Right forelimb (tissue), 1 donor: ENCODE measurements around the gene SCFD2.

ENCODE experiments used
- DNase-seq: peaks from one replicate; pipeline ENCODE4 v3.0.0-alpha.2; 2018

The SCFD2 gene

DNA sequence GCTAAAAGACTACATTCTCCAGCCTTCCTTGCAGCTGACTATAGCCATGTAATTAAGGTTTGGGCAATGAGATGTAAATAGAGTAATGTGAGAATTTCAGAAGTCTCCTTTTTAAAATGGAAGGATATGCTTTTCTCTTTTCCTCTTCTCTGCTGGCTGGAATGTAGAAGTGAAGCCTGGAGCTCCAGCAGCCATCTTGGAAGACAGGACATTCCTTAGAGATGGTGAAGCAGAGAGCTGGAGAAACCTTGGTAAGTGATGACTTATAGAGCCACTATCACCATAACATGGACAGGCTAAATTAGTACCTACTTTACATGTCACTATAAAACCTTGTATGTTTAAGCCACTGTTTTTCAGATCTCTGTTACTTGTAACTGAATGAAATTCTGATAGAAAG, 455.7 kb downstream of the SCFD2 start:
- DNase-seq, result no peak

GRCh38 chr4:52907510-52907909, 458.4 kb downstream of the SCFD2 start:
- no peak for DNase-seq

GRCh38 chr4:52904421-52904820, 461.4 kb downstream of the SCFD2 start:
- DNase-seq, result no peak

DNA sequence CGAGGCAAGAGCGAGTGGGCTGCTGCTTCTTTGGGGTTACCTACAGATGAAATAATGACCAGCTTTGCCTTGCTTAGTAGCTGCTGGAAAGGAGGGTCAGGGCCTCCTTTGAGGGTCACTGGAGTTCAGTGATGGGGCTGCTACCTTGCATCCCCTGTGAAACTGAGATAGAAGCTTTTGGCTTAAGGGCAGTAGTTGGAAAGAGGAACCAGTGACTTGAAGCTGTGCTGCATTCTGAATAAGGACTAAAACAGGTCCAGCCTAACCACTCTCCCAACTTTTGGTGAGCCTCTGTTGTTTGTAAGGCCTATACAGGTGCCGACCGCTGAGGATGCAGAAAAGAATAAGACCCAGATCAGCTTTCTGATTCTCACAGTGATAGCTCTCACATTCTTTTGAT, 462.6 kb downstream of the SCFD2 start:
- DNase-seq, result no peak

DNA sequence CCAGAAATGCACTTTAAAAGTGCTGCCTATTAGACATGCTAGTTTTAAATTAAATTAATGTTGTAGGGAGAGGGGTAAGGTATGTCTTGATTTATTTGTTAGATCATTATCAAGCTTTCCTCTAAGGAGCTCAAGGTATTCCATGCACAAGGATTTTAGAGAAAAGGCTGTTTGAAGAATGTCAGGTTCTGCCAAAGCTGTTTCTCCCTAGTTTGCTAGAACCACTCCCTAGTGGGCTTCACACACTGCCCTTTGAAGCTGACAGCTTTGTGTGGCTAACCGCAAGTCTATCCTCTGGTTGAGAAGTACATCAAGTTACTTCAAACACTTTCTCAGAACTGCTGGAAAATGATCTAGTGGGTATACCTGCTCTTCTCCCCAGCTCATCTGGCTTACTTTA, 471.4 kb downstream of the SCFD2 start:
- DNase-seq, result no peak

DNA sequence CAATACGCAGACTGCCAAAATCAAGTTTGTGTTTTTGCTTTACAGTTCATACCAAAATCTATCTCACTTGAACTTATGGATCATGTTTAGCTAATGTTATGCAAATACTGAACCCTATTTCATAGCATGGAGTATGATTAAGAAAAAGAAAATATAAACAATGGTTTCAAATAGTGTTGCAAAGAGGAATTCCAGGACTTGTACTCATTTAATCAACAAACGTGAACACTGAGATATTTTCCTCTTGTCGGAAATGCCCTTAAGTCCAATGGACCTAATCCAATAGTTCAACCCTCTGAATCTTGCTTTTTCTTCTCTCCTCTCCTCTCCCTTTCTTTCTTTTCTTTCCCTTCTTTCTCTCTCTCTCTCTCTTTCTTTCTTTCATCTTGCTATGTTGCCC, 473.0 kb downstream of the SCFD2 start:
- no peak for DNase-seq

DNA sequence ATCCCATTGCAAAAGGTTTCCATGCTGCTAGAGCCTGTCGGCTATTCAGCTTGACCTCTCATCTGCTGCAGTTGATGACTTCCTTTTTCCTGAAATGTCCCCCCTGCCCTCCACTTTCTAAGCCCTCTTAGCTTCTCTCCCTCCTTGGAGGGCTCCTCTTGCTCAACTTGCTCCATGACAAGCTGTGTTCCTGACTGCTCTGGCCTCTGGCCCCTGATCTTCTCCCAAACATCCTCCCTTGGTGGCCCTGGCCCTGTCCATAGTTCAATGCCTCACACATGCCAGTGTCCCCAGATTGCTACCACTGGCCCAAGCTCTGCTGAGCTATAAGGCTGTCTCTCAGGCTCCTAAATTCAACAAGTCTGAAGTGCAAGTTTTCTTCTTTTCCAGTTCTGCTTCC, 474.1 kb downstream of the SCFD2 start:
- no peak for DNase-seq

DNA sequence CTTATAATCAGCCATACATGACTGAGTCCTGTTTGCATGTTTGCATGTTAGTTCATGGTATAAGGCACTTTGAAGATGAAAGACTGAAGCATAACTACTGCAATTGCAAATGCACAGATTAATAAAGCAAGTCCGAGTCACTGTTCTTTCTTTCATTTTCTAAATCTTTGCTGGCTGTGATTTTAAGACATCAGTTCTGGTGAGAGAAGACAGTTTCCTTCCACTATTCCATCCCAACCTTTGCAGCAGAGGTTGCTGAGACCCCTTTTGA, 475.4 kb downstream of the SCFD2 start:
- DNase-seq, result no peak

DNA sequence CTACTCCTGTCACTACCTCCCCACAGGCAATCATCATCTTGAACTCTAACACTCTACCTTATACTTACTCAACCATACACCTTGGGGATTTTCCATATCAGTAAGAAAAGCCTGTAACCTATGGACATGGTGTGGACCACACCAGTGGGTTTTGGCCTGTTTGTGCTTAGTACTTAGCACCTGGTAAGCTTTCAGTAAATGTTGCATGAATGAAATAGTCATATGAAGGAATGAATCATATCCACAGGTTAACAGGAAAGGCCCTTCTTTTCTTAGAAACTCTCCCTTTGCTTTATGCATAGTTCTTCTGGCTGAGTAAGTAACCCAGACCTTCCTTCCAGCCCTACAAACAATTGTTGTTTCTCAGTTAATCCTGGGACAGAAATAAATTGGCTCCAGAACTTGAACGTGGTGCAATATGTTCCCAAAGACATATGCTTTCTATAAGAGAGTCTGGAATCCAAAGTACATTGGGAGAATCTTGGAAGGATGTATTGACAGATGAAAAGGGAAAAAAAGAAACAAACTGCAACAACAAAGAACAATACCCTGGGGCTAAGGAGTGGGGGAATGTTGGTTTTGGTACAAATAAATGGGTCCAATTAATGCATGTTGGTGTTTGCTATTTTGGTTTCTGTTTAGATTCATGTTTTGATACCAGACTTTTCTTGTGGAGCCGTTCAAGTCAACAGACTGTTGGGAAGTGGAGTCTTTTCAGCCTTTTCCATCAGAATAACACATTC, 475.9 kb downstream of the SCFD2 start:
- no peak for DNase-seq

GRCh38 chr4:52889354-52889753, 476.5 kb downstream of the SCFD2 start:
- DNase-seq, result no peak

DNA sequence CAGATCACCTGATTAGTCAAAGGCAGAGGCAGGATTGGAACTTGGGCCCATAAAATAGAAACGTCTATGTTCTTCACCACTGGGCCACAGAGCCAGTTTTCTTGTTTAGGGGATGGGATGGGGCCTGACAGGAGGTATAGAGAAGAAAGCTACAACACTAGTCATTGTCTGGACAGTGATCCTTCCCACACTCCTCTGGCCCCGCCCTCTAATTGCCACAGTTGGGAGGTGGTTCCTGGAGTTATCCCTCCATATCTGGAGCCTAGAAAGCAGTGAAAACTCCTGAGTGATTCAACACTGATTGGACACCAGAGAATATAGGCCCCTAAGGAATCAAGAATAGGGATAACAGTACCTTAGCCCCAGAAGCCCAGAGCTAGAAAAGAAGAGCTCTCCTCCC, 480.9 kb downstream of the SCFD2 start:
- no peak for DNase-seq

GRCh38 chr4:52883707-52884669, 481.9 kb downstream of the SCFD2 start:
- DNase-seq, result no peak

DNA sequence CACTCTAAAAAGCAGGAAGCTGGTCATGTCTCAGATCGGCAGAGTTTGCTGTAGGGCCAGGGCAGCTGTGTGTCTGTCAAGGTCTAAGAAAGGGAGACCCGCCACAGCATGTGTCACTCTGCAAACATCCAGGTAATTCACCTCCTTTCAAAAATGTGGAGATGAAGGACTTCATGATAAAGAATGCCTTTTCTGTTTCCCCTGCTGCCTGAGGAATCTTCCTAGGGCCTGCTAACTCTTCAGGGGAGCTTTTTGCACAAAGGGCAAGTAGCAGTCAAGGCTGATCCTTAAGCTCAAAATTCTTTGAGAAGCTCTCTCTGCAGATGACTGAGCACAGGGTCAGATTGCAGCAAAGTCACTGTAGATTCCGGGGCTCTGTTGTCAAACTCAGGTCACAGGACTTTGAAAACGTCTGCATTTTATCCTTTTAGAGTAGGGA, 482.7 kb downstream of the SCFD2 start:
- no peak for DNase-seq

- no peak for DNase-seq
Observed at GRCh38 chr4:52880994-52881393, 484.9 kb downstream of the SCFD2 start.

GRCh38 chr4:52879471-52879870, 486.4 kb downstream of the SCFD2 start:
- DNase-seq, result no peak

- peak; percentile 4 for DNase-seq
Observed at GRCh38 chr4:52877694-52878093, 488.2 kb downstream of the SCFD2 start.

- peak; percentile 43 for DNase-seq
Observed at GRCh38 chr4:52877036-52877435, 488.8 kb downstream of the SCFD2 start.

- peak; percentile 17 for DNase-seq
Observed at GRCh38 chr4:52876069-52876468, 489.8 kb downstream of the SCFD2 start.

DNA sequence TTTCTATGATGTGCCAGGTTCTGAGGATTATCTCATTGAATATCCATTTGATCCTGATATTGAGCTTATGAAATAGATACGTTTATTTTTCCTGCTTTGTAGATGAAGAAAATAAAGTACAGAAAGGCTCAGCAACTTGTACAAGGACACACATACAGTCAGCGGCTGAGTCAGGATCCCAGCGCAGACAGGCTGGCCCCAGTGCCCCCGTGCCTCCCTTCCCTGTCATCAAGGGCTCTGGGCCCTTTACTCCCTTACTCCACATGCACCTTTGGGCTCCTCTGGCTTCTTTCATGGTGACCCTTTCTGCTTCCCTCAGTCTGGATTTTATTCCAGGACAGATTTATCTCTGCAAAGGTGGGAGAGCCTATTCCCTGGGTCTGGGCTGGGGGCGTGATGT, 490.9 kb downstream of the SCFD2 start:
- DNase-seq, result no peak

- DNase-seq, result peak; percentile 39
Observed at GRCh38 chr4:52873861-52874343, 492.0 kb downstream of the SCFD2 start.

DNA sequence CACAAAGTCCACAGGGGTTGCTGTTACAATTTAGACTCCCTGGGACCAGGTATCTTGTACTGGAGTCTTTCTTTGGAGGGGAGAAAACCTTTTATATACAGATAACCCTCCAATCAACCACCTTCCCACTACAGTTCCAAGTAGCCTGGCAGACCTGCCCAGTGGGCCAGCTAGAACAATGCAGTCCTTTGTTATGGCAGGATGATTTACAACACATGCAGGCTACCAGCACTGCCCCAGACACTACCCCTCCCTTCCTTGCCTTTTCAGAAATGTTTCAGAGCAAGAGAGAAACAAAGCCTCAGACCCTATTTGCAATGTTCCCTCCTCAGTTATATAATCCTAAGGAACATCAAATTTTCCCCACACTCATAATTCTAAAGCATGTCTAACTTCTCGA, 492.7 kb downstream of the SCFD2 start:
- peak; percentile 31 for DNase-seq

DNA sequence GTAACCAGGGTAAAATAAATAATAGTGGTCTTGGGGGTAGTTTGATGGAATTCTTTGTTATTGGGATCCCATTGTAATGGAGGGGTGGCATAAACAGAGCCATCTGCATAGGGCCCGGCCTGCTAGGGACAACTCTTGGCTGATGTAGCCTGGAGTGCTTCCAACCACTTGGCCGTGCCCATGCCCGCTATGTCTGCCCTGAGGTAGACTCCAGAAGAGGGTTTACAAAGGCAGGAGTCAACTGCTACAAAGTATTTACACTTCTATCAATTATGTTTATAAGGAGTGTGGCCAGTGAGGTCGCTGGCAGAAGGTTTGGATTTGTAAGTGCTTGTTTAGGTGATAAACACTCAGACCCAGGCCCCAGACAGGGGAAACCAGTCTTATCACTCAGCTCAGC, 495.6 kb downstream of the SCFD2 start:
- DNase-seq, result peak; percentile 34

GRCh38 chr4:52869656-52870055, 496.2 kb downstream of the SCFD2 start:
- no peak for DNase-seq

DNA sequence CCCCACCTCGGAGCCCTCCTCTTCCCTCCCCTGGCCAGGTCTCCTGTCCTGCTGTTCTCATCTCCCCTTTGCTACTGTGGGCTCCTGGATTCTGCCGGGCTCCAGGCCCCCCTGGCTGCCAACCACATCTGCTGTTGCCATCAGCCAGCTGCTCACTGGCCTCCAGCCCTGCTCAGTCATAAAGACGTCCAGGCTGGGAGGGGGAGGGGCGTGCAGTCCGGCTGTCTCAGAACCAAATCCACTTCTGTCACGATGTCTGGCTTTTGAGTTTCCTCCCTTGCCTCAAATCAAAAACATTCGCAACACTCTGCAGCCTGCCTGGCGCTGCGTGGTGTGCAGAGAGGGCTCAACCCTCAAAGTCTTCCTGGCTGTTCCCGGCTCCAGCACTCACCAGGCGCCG, 496.7 kb downstream of the SCFD2 start:
- DNase-seq, result peak; percentile 88
